Kidney (tissue), 14 donors: ENCODE results near the gene TMPRSS4. TPM values are rescaled to one million over a fixed set of nuclear protein-coding genes. Genes with fewer than 3 reads are reported as not detected.

Source experiments
- DNase-seq, 5 donors: peaks; one replicate each; pipeline ENCODE4 v3.0.0-alpha.2; 2013 to 2020
- FAIRE-seq: peaks from 2 replicates; lab custom pipeline; 2012; peaks lifted over from hg19 to GRCh38; lab: Jason Lieb, UNC
- H3K27ac ChIP-seq, 2 donors: one replicate each; pipeline ENCODE4 v1.7.0; 2013; ENCODE audit warnings: low read depth in 2 of 2, low read length in 2 of 2, inconsistent platforms in 1 of 2
- H3K27me3 ChIP-seq: one replicate; pipeline ENCODE4 v1.7.1; 2013; ENCODE audit warnings: low read length, inconsistent platforms; ENCODE audit not compliant: control insufficient read depth, insufficient read depth
- H3K36me3 ChIP-seq, 3 donors: one replicate each; pipeline versions ENCODE4 v1.7.0 to v1.7.1; 2013; ENCODE audit warnings: low read length in 3 of 3, control low read depth in 1 of 3, inconsistent platforms in 1 of 3; ENCODE audit not compliant: insufficient read depth in 3 of 3, control insufficient read depth in 2 of 3
- H3K4me1 ChIP-seq, 3 donors: one replicate each; pipeline versions ENCODE4 v1.7.0 to v1.7.1; 2013; ENCODE audit warnings: low read length in 3 of 3, inconsistent platforms in 1 of 3, low read depth in 1 of 3; ENCODE audit not compliant: control insufficient read depth in 2 of 3, insufficient read depth in 2 of 3
- H3K4me3 ChIP-seq, 3 donors: one replicate each; pipeline versions ENCODE4 v1.7.0 to v1.8.1; 2013; ENCODE audit warnings: low read length in 3 of 3, control low read depth in 1 of 3, inconsistent platforms in 1 of 3
- H3K9ac ChIP-seq, 3 donors: one replicate each; pipeline versions ENCODE4 v1.7.0 to v1.7.1; 2013; ENCODE audit warnings: low read length in 3 of 3, control low read depth in 1 of 3, inconsistent platforms in 1 of 3
- H3K9me3 ChIP-seq, 3 donors: one replicate each; pipeline versions ENCODE4 v1.7.0 to v1.7.1; 2013; ENCODE audit warnings: low read length in 3 of 3, control low read depth in 1 of 3, inconsistent platforms in 1 of 3; ENCODE audit not compliant: control insufficient read depth in 2 of 3, insufficient read depth in 1 of 3
- intact Hi-C: fragments of 100-400 bp; cut with DNase I; formaldehyde crosslinking; loops from one replicate; pipeline ENCODE4 v1.11.1; 2022
- polyA plus RNA-seq: library from polyadenylated mRNA; stranded (reverse); fragments of 350-450 nt; fragmentation: Illumina TruSeq; extraction: RNeasy Lipid Tissue Mini Kit (QIAGEN cat#74804); gene quantifications from one replicate; pipeline ENCODE4 v1.2.3, GENCODE V29; 2014; ENCODE audit warnings: low read depth, low replicate concordance; ENCODE audit not compliant: insufficient read depth
- total RNA-seq: library from RNA; stranded (reverse); fragmentation: NEBNext Ultra II Directional; extraction: Animal tissue kit (Norgen Biotek cat#: 25700); gene quantifications from one replicate; pipeline ENCODE4 v1.2.1, GENCODE V29; 2021
- TF ChIP-seq, protein P1 (sequence below): IDR thresholded peaks from 3 replicates; pipeline ENCODE4 v1.5.1; 2012; ENCODE audit warnings: mild to moderate bottlenecking, moderate library complexity, borderline replicate concordance; ENCODE audit not compliant: insufficient read depth; ENCODE audit errors: extremely low read depth
- donor health status: control.
- donor health status: control.
- donor health status: control.
- donor health status: control.
- donor health status: control.
- donor health status: DM: yes; HTN: yes; CAD: no.
- donor health status: Normal renal cell carcinoma (clear cell type).

TMPRSS4 gene
- total and polyA plus RNA-seq, 2 donors from 2014 or later, result 27.8 to 234 TPM

DNA sequence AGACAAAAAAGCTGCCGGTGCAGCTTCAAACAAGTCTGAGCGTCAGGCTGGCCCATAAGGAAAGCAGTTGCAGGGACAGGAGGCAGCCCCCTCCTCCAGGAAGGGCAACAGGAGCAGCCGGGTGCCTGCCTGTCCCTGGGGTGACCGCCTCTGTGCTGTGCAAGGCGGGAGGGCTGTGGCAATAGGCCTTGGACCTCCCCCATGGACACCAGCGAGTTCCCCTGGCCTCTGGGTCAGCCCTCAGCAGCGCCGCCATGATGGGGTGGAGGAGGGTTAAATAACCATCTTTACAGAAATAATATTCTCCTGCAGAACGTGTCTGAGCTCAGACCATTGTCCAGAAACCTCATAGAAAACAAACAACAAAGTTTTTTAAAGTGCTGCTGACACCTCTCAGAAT, 3.3 kb upstream of the TMPRSS4 start:
- H3K27me3 ChIP-seq, result no peaks in the 10 kb centered on the region
- H3K36me3 ChIP-seq, result no peaks in the 10 kb centered on the region
- TF ChIP-seq, protein P1, sequence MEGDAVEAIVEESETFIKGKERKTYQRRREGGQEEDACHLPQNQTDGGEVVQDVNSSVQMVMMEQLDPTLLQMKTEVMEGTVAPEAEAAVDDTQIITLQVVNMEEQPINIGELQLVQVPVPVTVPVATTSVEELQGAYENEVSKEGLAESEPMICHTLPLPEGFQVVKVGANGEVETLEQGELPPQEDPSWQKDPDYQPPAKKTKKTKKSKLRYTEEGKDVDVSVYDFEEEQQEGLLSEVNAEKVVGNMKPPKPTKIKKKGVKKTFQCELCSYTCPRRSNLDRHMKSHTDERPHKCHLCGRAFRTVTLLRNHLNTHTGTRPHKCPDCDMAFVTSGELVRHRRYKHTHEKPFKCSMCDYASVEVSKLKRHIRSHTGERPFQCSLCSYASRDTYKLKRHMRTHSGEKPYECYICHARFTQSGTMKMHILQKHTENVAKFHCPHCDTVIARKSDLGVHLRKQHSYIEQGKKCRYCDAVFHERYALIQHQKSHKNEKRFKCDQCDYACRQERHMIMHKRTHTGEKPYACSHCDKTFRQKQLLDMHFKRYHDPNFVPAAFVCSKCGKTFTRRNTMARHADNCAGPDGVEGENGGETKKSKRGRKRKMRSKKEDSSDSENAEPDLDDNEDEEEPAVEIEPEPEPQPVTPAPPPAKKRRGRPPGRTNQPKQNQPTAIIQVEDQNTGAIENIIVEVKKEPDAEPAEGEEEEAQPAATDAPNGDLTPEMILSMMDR, result no peak
- H3K4me3 ChIP-seq, result no peak overlapping the region
- no peak overlapping the region for H3K9ac ChIP-seq
- FAIRE-seq, result no peak
- intact Hi-C loops, result no loop called here
- H3K9me3 ChIP-seq, result no peaks in the 10 kb centered on the region
- H3K4me1 ChIP-seq, result no peaks in the 10 kb centered on the region
- no peak for DNase-seq
- no peak overlapping the region for H3K27ac ChIP-seq

DNA sequence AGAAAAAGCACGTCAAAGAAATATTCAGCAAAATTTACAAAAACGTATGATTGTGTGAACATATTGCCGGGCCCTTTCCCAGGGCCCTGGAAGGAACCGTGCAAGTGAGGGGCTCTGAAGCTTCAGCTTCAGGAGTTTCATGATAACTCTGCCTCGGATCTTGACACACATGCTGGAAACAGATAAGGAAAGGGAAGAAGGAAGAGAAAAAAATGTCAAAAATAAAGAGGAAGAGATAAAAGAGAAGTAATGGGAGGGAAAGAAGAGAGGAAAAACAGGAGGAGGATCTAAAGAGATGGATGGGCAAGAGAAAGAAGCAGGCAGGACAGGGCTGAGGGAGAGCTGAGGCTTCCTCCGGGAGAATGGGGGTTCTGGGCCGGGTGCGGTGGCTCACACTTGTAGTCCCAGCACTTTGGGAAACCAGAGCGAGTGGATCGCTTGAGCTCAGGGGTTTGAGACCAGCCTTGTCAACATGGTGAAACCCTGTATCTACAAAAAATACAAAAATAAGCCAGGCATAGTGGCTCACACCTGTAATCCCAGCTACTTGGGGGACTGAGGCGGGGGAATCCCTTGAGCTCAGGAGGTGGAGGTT, 2.7 kb upstream of the TMPRSS4 start:
- DNase-seq (no peak), FAIRE-seq (no peak)
- intact Hi-C loops, result no loop called here

DNA sequence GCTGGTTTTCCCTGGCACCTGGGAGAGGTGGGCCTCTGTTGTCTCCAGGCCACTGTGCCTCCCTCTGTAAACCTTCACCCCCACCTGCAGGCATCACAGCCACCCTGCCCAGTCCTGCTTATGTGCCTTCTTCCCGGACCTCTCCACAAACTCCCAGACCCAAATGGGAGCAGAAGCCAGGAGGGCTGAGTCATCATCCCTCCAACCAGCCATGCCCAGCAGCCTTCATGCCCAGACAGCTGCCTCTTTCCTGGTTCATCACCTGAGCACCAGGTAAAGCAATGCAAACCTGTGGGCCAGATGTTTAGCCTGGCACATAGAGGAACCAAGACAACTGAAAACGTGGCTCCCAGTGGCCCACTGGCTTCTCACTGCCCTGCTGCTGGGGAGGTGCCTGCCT, 2.1 kb upstream of the TMPRSS4 start:
- Histone ChIP-seq H3K9me3 (no peaks in the 10 kb centered on the region), H3K27ac (no peak overlapping the region), H3K27me3 (no peaks in the 10 kb centered on the region), H3K36me3 (no peaks in the 10 kb centered on the region), H3K9ac (no peak overlapping the region), H3K4me1 (no peaks in the 10 kb centered on the region), H3K4me3 (no peak overlapping the region)
- TF ChIP-seq, protein P1, result no peak
- intact Hi-C loops, result no loop called here
- FAIRE-seq, result no peak
- DNase-seq, result peak in 1 of 5 donors; percentile 84

More for the DNA sequence above, 2.7 kb upstream of the TMPRSS4 start:
- Histone ChIP-seq H3K9me3 (no peaks in the 10 kb centered on the region), H3K27me3 (no peaks in the 10 kb centered on the region), H3K36me3 (no peaks in the 10 kb centered on the region), H3K4me1 (no peaks in the 10 kb centered on the region), H3K9ac (no peak overlapping the region), H3K4me3 (no peak overlapping the region), H3K27ac (no peak overlapping the region)
- TF ChIP-seq, protein P1, result no peak
